DMS 273 (cell line): ENCODE data around the gene AGRN.
A peak's percentile ranks its signal among the peaks of the same experiment; 100 is the strongest.
"Not testable (repeated sequence)": the region's sequence is repeated elsewhere in the genome, so short reads cannot be mapped to it uniquely, and the experiment has no call there.

Source experiments
- DNase-seq: peaks from one replicate; lab custom pipeline; 2025; ENCODE audit not compliant: unreplicated experiment; lab: John Stamatoyannopoulos, UW

AGRN gene

GRCh38 chr1:1020000-1020404, at the start of gene AGRN:
Gene AGRN (plus strand): TSS chr1:1020120. CDS start chr1:1020173, 53 bp downstream.
- peak; percentile 74 for DNase-seq

DNA sequence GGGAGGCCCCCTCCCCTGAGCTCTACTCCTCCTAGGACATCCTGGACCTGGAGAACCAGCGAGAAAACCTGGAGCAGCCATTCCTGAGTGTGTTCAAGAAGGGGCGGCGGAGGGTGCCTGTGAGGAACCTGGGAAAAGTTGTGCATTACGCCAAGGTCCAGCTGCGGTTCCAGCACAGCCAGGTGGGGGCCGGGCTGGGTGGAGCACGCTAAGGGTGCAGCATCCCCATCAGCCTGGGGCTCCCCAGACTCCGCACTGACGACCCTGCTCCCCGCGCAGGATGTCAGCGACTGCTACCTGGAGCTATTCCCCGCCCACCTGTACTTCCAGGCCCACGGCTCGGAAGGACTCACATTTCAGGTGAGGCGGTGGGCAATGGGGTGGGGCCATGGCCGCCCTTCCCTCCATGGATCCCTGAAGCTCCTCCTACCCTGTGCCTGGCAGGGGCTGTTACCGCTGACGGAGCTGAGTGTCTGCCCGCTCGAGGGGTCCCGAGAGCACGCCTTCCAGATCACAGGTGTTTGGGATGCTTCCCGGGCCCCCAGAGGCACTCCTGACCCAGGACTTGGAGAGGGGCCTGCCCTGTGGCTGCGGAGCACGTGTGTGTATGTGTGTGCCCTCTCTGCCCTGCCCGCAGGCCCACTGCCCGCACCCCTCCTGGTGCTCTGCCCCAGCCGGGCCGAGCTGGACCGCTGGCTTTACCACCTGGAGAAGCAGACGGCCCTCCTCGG, 49.5 kb upstream of the AGRN start:
- no peak for DNase-seq

DNA sequence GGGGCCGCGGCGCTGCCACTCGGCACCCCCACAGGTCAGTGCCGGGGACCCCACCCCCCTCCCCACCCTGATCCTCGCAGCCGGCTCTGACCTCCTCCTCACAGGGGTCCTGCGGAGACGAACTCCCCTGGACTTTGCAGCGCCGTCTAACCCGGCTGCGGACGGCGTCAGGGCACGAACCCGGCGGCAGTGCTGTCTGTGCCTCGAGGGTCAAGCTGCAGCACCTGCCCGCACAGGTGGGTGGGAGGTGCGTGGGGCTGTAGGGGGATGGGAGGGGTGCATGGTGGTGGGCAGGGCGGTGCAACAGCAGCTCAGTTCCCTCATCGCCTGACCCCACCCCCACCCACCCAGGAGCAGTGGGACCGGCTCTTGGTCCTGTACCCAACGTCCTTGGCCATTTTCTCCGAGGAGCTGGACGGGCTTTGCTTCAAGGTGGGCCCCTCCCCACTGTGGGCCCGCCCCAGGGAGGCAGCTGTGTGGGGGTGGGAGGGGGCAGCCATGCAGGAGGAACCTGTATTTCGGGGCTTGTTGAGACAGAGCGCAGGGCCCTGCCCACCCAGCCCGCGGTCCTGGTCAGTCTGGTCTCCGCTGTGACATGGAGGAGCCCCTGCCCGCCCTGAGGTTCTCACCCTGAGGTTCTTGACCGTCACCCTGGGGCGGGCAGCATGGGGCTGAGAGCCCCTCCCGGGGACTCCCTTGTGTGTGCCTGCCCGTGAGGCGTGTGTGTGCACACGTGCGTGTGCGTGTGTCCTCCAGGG, 48.8 kb upstream of the AGRN start:
- DNase-seq: no peak

GRCh38 chr1:971751-972506, 48.0 kb upstream of the AGRN start:
- DNase-seq: no peak

DNA sequence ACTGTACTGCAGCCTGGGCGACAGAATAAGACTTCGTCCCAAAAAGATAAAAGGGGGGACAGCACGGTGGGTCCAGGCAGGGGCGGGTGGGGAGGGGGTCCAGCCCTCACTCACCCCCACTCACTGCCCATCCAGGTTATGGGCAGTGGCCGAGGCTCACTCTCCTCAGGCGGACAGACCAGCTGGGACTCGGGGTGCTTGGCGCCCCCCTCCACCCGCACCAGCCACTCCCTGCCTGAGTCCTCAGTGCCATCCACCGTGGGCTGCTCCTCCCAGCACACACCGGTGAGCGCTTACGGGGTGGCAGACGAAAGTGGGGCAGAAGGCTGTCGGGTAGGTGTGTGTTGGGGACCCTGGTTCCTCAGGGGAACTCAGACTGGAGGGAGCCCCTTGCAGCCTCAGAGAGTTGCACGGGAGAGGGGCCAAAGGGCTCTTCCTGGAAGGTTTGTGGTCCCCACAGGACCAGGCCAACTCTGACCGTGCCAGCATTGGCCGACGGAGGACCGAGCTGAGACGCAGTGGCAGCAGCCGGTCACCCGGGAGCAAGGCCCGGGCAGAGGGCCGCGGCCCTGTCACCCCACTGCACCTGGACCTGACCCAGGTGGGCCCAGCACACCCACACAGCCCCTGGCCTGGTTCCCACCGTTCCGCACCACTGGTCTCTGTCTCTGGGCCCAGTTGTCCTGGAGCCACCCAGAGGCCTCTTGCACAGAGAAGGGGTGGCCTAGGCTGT, 47.0 kb upstream of the AGRN start:
- no peak for DNase-seq

DNA sequence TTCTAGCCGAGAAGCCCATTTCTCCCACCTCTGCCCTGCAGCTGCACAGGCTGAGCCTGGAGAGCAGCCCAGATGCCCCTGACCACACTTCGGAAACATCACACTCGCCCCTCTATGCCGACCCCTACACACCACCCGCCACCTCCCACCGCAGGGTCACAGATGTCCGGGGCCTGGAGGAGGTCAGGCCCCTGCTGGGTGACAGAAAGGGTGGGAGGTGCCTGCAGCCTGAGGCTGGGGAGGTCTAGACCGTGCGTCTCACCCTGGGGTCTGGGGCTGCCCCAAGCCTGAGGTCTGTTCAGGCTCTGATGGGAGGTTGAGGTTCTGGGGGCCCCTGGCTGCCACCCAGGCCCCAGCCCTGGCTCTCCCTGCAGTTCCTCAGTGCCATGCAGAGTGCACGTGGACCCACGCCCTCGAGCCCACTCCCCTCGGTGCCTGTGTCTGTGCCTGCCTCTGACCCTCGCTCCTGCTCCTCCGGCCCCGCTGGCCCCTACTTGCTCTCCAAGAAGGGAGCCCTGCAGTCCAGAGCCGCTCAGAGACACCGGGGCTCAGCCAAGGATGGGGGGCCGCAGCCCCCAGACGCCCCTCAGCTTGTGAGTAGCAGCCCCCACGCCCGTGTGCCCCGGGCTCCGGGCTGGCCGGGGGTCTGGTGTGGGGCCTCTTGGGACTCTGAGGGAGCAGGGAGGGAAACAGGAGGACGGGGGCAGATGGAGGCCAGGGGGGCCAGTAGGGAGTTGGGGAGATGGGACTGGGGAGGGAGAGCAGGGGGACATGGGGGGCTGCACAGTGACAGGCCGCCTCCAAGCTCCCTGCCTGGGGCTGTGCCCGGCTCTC, 46.2 kb upstream of the AGRN start:
- DNase-seq: no peak

- no peak for DNase-seq
Measured at GRCh38 chr1:974293-974640, 45.7 kb upstream of the AGRN start.

DNA sequence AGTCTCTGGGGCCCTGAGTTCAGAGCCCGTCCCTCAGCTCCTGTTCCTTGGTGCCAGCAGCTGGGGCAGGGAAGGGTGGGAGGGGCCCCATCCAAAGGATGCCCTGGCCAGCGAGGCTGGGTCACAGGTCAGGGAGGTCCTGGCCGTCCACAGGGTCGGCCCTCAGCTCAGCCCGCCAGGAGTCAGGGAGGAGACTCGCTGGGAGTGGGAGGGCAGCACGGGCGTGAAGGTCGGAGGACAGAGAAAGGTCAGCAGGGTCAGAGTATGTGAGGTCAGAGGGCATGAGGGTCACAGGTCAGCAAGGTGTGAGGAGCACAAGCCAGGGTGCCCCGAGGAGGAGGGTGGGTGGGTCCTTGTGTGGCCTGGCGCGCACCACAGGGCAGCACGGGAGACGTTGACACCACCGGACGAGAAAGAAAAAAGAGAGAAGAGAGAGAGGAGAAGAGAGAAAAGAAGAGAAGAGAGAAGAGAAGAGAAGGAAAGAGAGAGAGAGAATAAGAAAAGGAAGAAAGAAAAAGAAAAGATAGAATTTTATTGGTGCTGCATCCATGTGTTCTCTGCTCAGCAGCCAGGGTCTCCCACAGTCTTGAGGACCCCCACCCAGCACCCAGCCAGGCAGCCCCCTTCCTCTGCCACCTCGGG, 45.1 kb upstream of the AGRN start:
- no peak for DNase-seq

GRCh38 chr1:975365-975764, 44.6 kb upstream of the AGRN start:
- DNase-seq: no peak

GRCh38 chr1:975896-976683, 43.8 kb upstream of the AGRN start:
- peak; percentile 91 for DNase-seq

- not testable (repeated sequence) for DNase-seq
Measured at GRCh38 chr1:976791-977190, 43.1 kb upstream of the AGRN start.

DNA sequence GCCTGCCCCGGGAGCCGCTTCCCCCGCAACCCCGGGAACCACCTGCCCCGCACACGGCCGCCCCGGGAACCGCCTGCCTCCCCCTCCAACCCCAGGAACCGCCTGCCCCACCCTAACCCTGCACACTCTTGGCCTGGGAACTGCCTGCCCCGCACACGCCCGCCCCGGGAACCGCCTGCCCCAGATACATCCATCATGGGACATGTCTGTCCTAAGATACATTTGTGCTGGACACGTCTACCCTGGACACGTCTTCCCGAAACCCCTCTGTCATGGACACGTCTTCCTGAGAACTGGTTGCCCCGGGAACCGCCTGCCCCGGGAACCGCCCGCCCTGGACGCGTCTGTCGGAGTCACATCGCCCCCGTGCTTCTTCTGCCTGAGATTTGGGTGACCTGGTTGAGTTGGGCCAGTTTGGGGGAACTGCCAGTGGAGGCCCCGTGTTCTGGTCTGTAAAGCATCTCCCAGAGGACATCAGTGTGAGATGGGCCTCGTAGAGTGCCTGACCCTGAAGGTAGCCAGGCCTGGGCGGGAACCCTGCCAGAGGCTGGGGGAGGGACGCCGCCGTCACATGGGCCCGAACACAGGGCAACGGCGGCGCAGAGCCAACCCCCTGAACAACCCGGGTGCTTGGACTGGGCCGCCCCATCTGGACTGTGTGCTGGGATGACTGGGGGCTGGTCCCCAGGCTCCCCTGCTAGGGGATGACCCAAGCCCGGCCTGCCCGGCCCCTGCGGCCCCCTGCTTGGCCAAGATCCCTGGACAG, 41.7 kb upstream of the AGRN start:
- peak; percentile 61 for DNase-seq

- DNase-seq: no peak
Measured at GRCh38 chr1:978835-979743, 40.8 kb upstream of the AGRN start.

GRCh38 chr1:979744-980072, 40.2 kb upstream of the AGRN start:
- no peak for DNase-seq

DNA sequence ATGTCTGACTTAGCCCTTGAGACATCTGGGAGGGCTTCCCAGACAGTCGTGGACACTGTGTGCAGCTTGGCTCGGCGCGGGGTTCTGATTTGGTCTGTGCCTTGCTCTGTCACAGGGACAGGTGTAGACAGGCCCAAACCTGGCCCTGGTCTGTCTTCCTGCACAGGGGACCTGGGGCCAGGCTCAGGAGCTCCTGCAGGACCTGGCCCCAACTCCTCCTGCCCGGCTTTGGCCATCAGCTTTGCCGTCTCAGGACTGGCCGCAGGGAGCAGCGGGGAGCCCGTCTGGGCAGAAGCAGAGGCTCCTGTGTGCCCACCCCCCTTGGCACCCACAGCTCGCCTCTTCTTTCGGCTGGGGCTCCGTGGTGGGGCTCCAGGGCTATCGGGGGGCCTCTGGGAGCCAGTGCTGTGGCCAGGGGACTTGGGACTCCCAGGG, 39.8 kb upstream of the AGRN start:
- no peak for DNase-seq

- DNase-seq: no peak
Measured at GRCh38 chr1:980602-981395, 39.1 kb upstream of the AGRN start.
